SK-N-SH (cell line): ENCODE results near the gene SIGLEC1.

ENCODE experiments used
- CTCF ChIP-seq: fragments of 200-600 bp; sonication (generic); IDR thresholded peaks from 2 replicates; pipeline ENCODE4 v1.6.1; 2017; ENCODE audit warnings: antibody characterized with exemption, mild to moderate bottlenecking, moderate library complexity
- EP300 ChIP-seq, 2 experiments: IDR thresholded peaks; 2 replicates each; pipeline versions ENCODE4 v1.4.0 to v1.6.1; 2012; ENCODE audit warnings: borderline replicate concordance in 1 of 2, low read depth in 1 of 2, low read length in 1 of 2
- EZH2phosphoT487 ChIP-seq: fragments of 200-600 bp; sonication (generic); IDR thresholded peaks from 2 replicates; pipeline ENCODE4 v1.6.1; 2017; ENCODE audit warnings: low read depth, mixed run types, mild to moderate bottlenecking, antibody characterized with exemption, moderate library complexity, borderline replicate concordance
- MXI1 ChIP-seq: IDR thresholded peaks from 2 replicates; pipeline ENCODE4 v1.6.1; 2012; ENCODE audit warnings: mild to moderate bottlenecking, low read depth, low read length, improper control_type of control experiment
- POLR2AphosphoS5 ChIP-seq: IDR thresholded peaks from 2 replicates; pipeline ENCODE4 v1.6.1; 2012; ENCODE audit warnings: low read depth, low read length
- RCOR1 ChIP-seq: fragments of 150-350 bp; IDR thresholded peaks from 2 replicates; pipeline ENCODE4 v1.6.1; 2017; ENCODE audit warnings: antibody characterized with exemption, low read length
- RXRA ChIP-seq: IDR thresholded peaks from 2 replicates; pipeline ENCODE4 v1.4.0; 2012; ENCODE audit warnings: low read depth, mild to moderate bottlenecking, borderline replicate concordance
- SIN3A ChIP-seq: IDR thresholded peaks from 2 replicates; pipeline ENCODE4 v1.6.1; 2012; ENCODE audit warnings: low read depth, mild to moderate bottlenecking, low read length, moderate library complexity, borderline replicate concordance
- SMC3 ChIP-seq: IDR thresholded peaks from 2 replicates; pipeline ENCODE4 v1.6.1; 2012; ENCODE audit warnings: low read depth, low read length, improper control_type of control experiment
- TCF12 ChIP-seq: IDR thresholded peaks from 2 replicates; pipeline ENCODE4 v1.4.0; 2012
- TEAD4 ChIP-seq: IDR thresholded peaks from 2 replicates; pipeline ENCODE4 v1.4.0; 2012; ENCODE audit warnings: mild to moderate bottlenecking, borderline replicate concordance; ENCODE audit not compliant: insufficient read depth
- YY1 ChIP-seq: IDR thresholded peaks from 2 replicates; pipeline ENCODE4 v1.4.0; 2012; ENCODE audit warnings: low read depth, mild to moderate bottlenecking
- TF ChIP-seq, protein P1 (sequence below): IDR thresholded peaks from 2 replicates; pipeline ENCODE4 v1.6.1; 2012; ENCODE audit warnings: mild to moderate bottlenecking, low read depth, low read length, moderate library complexity

- no peak for TF ChIP-seq RCOR1
- TF ChIP-seq TEAD4 = no peak
- TF ChIP-seq CTCF = no peak
- no peak for TF ChIP-seq YY1
- no peak for TF ChIP-seq SMC3
- TF ChIP-seq, protein P1, sequence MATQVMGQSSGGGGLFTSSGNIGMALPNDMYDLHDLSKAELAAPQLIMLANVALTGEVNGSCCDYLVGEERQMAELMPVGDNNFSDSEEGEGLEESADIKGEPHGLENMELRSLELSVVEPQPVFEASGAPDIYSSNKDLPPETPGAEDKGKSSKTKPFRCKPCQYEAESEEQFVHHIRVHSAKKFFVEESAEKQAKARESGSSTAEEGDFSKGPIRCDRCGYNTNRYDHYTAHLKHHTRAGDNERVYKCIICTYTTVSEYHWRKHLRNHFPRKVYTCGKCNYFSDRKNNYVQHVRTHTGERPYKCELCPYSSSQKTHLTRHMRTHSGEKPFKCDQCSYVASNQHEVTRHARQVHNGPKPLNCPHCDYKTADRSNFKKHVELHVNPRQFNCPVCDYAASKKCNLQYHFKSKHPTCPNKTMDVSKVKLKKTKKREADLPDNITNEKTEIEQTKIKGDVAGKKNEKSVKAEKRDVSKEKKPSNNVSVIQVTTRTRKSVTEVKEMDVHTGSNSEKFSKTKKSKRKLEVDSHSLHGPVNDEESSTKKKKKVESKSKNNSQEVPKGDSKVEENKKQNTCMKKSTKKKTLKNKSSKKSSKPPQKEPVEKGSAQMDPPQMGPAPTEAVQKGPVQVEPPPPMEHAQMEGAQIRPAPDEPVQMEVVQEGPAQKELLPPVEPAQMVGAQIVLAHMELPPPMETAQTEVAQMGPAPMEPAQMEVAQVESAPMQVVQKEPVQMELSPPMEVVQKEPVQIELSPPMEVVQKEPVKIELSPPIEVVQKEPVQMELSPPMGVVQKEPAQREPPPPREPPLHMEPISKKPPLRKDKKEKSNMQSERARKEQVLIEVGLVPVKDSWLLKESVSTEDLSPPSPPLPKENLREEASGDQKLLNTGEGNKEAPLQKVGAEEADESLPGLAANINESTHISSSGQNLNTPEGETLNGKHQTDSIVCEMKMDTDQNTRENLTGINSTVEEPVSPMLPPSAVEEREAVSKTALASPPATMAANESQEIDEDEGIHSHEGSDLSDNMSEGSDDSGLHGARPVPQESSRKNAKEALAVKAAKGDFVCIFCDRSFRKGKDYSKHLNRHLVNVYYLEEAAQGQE = no peak
- no peak for TF ChIP-seq EP300 (IDR thresholded peaks at IDR 0.05; ENCODE audit: borderline replicate concordance in 1 of 2, low read depth in 1 of 2, low read length in 1 of 2)
- TF ChIP-seq TCF12 = no peak
- no peak for TF ChIP-seq SIN3A
- no peak for TF ChIP-seq EZH2phosphoT487
- no peak for TF ChIP-seq MXI1
- no peak for TF ChIP-seq POLR2AphosphoS5
- TF ChIP-seq RXRA = no peak
Measured at GRCh38 chr20:3738111-3739053, 26.0 kb upstream of the SIGLEC1 start.
